ENCODE data around the gene MYO5B.
"Not testable (repeated sequence)": the region's sequence is repeated elsewhere in the genome, so short reads cannot be mapped to it uniquely, and the experiment has no call there.

The MYO5B gene

GRCh38 chr18:49827996-49828395 lies 367.0 kb downstream of the MYO5B start:
- DNase-seq (ENCODE audit: low read depth): no peak

DNA sequence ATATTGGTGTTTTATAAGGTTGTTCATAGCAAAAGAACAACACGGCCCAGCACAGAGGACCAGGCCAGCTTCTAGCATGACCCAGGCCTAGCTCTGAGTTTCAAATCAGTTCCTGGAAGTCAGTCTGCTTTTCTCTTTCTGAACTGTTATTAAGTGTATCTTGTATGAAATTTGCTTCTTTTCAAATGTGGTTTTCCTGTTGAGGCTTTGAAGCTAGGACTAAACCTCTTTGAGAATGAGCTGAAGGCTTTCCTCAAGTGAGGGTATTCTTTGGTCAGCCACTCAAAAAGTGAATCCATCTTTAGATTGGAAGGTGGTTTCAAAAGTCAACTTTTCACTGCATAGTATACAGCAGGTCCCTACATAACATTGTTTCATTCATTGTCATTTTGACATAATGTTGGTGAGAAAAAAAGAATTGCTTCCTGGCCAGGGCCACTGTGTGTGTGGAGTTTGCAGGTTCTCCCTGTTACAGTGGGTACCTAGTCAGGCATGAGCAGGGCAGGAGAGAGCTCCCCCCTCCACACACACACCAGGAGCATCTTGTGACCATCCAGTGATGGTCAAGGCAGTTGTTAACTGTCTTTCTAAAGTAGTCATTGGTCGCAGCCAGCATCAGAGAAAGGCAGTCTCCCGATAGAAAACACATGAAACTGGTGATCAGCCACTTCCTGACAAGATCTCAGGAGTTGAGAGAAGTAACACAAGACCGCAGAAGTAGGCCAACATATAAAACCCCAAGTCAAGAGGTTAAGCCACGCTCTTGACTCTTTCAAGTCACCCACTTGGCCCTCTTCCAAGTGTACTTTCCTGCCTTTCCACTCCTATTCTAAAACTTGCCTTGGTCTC lies 374.9 kb downstream of the MYO5B start:
- DNase-seq (ENCODE audit: low read depth): peak; percentile 4

GRCh38 chr18:49819071-49819662 lies 375.8 kb downstream of the MYO5B start:
- no peak for DNase-seq (ENCODE audit: low read depth)

DNA sequence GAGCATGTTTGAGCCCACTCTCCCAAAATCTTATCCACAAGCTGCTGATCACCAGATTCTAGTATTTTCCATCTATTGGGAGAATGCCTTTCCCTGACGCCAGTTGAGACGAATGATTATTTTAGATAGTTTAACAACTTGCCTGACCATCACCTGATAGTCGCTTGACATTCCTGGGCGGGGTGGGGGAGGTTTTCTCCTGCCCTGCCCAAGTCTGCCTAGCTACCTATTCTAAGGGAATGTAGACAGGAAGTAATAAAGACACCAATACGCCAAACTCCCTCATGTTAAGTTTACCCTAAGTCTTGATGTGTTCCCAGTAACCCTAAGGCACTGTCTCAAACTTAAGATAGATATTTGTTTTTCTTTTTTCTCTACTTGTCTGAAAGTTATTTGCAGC lies 377.0 kb downstream of the MYO5B start:
- no peak for DNase-seq (ENCODE audit: low read depth)

- no peak for DNase-seq (ENCODE audit: low read depth)
These were observed 379.0 kb downstream of the MYO5B start for GRCh38 chr18:49815927-49816326.

- peak; percentile 50 for DNase-seq (ENCODE audit: low read depth)
These were observed 380.8 kb downstream of the MYO5B start for GRCh38 chr18:49814147-49814499.

DNA sequence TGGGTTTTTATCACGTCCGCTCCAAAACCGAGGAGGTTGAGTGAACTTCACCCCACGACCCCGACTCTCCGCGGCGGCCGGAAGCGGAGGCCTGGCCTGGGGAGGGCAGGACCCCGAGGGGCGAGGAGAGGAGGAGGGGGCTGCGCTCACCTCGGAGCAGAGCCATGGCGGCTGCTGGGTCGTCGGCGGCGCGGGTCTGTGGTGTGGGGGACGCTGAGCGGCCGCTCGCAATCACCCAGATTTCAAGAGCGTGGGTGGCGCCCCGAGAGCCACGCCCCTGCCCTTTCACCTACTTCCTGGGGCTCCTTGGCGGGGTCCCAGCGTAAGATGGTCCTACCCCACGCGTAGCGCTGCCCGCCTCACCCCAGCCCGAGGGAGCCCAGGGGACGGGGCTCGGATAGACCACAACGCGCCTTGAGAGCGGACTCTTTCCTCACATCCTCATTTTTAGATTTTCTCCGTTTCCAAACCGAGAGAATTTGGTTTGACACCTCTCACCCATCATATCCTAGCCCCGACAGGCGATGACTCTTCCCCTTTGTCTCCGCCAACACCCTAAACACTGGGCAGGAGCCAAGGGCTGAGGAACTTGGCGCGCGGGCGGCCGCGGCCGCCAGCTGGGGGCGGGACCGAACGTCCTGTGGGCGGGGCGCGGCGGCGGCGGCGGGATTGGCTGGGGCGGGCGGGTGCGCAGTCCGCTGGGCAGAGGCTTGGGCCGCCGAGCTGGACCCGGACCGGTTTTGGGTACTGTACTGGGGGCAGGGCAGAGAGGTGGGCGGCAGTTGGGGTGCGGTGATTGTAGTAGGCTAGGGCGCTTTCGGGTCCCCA lies 381.4 kb downstream of the MYO5B start, which contains the start of gene ACAA2:
Gene ACAA2 (minus strand): TSS at position 215 of the 828 bp plus-strand sequence. CDS start 49 bp downstream, at position 166.
- DNase-seq (ENCODE audit: low read depth): peak; percentile 80

GRCh38 chr18:49813069-49813318 lies 382.0 kb downstream of the MYO5B start:
- peak; percentile 6 for DNase-seq (ENCODE audit: low read depth)

DNA sequence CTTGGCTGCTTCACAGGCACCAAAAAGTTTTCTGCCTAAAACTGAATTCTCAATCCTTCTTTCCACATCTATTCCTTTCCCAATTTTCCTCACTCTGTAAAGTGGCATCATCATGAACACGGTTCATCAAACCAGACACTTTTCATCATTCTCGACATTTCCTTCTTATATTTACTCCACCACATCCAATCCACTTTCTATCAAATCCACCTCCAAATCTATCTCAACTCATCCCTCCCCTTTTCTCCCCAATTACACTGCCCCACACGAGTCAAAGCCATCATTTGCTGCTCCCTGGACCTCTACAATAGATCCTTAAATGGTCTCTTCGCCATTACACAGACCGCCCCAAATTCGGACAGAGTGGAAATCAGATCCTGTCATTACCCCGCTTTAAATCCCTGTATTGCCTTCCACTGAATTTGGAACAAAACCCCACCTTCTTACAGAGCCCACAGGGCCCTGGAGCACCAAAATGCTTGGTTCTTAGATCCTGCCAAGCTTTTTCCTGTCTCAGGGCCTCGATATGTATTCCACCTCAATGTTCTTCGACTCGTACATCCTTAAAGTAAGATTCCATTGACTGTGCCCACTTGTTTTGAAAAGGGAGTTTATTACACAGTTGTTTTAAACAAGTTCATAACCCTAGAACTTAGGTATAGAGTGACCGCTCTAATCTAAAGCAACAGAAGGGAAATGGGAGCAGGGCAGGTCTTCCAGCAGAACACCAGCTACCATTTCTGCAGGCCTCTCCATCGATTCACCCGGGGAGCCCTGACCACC lies 382.5 kb downstream of the MYO5B start:
- DNase-seq (ENCODE audit: low read depth): no peak

DNA sequence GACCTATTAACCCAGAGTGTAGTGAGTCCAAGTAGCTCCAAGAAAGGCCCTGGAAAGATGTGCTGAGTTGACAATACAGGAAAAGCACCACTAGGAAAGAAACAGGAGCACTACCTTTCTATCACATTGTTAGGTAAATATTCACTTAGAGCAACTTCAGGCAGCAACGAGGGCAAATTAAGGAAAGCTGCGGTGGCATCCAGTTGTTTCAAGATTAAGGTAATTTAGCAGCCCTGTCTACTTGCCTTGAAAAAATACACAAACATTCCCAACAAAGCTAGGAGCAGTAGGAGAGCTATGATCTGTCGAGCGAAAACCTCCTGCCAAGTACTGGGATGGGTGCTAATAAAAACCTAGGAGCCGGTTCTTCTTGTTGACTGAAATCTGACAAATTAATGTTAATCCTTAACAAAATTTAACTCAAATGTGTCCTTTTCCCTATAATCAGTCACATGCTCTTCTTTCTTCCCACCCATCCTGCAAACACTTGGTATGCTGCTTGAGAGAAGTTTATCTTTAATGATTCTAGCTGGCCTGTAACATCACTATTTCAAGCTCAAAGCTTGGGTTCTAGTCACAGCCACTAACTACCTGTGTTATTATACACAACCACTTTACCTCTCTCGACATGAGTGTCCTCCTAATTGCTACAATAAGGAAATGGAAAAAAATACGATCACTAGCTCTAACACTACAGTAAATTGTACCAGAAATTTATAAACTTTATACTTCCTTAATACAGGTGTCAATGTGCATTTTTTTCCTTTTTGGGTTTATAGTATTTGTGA lies 383.6 kb downstream of the MYO5B start:
- no peak for DNase-seq (ENCODE audit: low read depth)

DNA sequence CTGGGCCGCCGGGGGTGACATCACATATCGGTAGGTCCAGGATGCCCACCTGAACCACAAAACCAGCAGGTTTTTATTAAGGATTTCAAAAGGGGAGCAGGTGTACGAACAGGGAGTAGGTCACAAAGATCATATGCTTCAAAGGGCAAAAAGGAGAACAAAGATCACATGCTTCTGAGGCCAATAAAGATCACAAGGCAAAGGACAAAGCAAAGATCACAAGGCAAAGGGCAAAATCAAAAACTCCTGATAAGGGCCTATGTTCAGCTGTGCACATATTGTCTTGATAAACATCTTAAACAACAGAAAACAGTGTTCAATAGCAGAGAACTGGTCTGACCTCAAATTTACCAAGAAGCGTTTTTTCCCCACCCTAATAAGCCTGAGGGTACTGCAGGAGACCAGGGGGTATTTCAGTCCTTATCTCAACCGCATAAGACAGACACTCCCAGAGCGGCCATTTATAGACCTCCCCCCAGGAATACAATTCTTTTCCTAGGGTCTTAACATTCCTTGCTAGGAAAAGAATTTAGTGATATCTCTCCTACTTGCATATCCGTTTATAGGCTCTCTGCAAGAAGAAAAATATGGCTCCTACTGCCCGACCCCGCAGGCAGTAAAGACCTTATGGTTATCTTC lies 386.3 kb downstream of the MYO5B start:
- not testable (repeated sequence) for DNase-seq (ENCODE audit: low read depth)

GRCh38 chr18:49804096-49804495 lies 390.9 kb downstream of the MYO5B start:
- no peak for DNase-seq (ENCODE audit: low read depth)

GRCh38 chr18:49802623-49803022 lies 392.3 kb downstream of the MYO5B start:
- DNase-seq (ENCODE audit: low read depth): no peak

- not testable (repeated sequence) for DNase-seq (ENCODE audit: low read depth)
These were observed 394.5 kb downstream of the MYO5B start for GRCh38 chr18:49800491-49800890.

DNA sequence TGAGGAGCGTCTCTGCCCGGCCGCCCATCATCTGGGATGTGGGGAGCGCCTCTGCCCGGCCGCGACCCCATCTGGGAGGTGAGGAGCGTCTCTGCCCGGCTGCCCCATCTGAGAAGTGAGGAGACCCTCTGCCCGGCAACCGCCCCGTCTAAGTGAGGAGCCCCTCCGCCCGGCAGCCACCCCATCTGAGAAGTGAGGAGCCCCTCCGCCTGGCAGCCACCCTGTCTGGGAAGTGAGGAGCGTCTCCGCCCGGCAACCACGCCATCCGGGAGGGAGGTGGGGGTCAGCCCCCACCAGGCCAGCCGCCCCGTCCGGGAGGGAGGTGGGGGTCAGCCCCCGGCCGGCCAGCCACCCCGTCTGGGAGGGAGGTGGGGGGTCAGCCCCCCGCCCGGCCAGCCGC lies 395.1 kb downstream of the MYO5B start:
- not testable (repeated sequence) for DNase-seq (ENCODE audit: low read depth)

DNA sequence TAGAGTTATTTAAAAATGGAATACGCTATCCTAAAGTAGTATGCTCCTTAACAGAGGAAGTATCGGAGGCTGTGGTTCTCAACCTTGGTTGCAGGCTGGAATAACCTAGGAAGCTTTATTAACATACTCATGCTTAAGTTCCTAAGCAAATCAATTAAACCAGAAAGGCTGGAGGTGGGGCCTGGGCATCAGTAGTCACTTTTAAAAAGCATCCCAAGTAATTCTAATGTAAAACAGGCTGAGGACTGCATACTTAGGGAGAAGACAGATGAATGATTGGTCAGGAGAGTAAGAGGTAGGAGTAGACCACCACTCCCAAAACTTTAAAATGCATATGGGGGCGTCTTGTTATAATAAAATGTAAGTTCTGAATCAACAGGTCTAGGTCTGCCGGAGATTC lies 396.9 kb downstream of the MYO5B start:
- no peak for DNase-seq (ENCODE audit: low read depth)

- no peak for DNase-seq (ENCODE audit: low read depth)
These were observed 399.1 kb downstream of the MYO5B start for GRCh38 chr18:49795612-49796552.

DNA sequence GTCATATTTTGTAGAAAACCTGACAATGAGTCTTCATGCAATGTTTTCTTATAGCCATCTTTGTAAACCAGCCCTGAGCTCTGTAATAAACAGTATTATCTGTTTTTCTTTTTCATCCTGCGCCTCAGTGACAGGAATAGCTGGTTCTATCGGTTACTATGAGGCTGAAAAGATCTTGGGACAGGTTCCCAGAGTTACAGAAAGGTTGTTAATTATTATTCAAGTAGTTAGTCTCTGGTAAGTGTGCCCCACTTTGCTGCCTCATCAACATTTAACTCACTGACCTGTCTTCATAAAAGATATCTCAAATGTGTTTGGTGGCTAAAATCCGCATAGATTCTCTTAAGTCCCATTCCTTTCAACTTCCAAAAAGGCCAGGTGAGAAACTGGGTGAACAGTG lies 400.2 kb downstream of the MYO5B start:
- DNase-seq (ENCODE audit: low read depth): no peak

GRCh38 chr18:49789560-49790134 lies 405.3 kb downstream of the MYO5B start:
- DNase-seq (ENCODE audit: low read depth): not testable (repeated sequence)

Data from stimulated activated CD8-positive, alpha-beta memory T cell treated with anti-CD3 and anti-CD28 coated beads, Interleukin-4, amount 100 ng/mL, for 24 hours (primary cell).